ENCODE measurements around the gene MAPK7. TPM values are rescaled to one million over a fixed set of nuclear protein-coding genes. Genes with fewer than 3 reads are reported as not detected.

Gene MAPK7
- total RNA-seq, 1 donor from 2014 or later, result 44.3 TPM

DNA sequence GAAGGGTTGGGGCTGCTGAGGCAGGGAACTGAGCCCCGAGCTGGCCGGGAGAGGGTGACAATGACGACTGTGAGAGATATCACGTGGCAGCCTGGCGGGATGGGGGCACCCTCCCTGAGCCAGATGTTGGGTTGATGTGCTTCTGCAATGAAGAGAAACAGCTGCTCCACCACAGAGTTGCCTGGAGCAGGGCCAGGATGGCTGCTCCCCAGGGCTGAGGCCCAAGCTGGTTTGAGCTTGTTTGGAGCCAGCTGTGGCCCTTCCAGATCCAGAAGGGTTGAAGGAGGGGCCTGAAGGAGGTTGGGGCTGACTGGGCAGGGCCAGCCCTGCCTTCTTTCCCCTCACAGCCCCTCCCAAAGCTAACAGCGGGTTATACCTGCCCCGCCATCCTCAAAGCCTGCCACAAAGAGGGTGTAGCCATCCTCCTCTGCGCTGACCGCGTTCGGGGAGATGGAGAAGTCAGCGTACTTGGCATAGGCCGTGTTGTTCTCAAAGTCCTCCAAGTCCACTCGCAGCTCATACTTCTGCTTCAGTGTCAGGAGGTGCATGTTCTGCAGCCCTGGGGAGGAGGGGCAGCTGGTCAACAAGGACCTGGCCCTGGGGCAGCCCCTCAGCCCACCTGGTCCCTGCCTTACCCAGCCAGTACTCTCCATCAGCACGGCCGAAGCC lies 6.6 kb downstream of the MAPK7 start:
- TF ChIP-seq, protein P1, sequence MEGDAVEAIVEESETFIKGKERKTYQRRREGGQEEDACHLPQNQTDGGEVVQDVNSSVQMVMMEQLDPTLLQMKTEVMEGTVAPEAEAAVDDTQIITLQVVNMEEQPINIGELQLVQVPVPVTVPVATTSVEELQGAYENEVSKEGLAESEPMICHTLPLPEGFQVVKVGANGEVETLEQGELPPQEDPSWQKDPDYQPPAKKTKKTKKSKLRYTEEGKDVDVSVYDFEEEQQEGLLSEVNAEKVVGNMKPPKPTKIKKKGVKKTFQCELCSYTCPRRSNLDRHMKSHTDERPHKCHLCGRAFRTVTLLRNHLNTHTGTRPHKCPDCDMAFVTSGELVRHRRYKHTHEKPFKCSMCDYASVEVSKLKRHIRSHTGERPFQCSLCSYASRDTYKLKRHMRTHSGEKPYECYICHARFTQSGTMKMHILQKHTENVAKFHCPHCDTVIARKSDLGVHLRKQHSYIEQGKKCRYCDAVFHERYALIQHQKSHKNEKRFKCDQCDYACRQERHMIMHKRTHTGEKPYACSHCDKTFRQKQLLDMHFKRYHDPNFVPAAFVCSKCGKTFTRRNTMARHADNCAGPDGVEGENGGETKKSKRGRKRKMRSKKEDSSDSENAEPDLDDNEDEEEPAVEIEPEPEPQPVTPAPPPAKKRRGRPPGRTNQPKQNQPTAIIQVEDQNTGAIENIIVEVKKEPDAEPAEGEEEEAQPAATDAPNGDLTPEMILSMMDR (conservative IDR thresholded peaks at IDR 0.05), result no peak
- Mint-ChIP-seq H3K27ac (peak overlapping the region; percentile 68), H3K4me1 (ENCODE audit: unreplicated experiment) (peaks cover 46% of the 10 kb centered on the region), H3K36me3 (peaks cover 19% of the 10 kb centered on the region), H3K4me3 (peak overlapping the region; percentile 67), H3K9me3 (no peaks in the 10 kb centered on the region), H3K27me3 (no peaks in the 10 kb centered on the region)
- DNase-seq (ENCODE audit: extremely low spot score, unreplicated experiment), result no peak

DNA sequence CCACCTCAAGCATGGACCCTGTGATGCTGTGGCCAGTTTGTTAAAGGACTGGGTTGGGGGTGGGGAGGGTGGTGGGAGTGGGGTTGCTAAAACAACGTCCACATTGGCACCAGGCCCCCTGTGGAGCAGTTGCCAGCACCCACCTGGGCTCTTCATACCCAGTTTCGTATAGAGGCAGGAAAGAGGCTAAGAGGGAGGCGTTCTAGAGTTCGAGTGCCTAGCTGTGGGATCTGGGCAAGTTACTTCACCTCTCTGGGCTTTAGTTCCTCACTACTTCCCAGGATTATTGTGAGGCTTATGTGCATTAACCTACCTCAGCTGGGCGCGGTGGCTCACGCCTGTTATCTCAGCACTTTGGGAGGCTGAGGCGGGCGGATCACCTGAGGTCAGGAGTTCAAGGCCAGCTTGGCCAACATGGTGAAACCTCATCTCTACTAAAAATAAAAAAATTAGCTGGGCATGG lies 7.3 kb downstream of the MAPK7 start:
- H3K4me1 Mint-ChIP-seq (ENCODE audit: unreplicated experiment), result peaks cover 42% of the 10 kb centered on the region
- H3K36me3 Mint-ChIP-seq, result peaks cover 17% of the 10 kb centered on the region
- peak overlapping the region; percentile 68 for H3K27ac Mint-ChIP-seq

DNA sequence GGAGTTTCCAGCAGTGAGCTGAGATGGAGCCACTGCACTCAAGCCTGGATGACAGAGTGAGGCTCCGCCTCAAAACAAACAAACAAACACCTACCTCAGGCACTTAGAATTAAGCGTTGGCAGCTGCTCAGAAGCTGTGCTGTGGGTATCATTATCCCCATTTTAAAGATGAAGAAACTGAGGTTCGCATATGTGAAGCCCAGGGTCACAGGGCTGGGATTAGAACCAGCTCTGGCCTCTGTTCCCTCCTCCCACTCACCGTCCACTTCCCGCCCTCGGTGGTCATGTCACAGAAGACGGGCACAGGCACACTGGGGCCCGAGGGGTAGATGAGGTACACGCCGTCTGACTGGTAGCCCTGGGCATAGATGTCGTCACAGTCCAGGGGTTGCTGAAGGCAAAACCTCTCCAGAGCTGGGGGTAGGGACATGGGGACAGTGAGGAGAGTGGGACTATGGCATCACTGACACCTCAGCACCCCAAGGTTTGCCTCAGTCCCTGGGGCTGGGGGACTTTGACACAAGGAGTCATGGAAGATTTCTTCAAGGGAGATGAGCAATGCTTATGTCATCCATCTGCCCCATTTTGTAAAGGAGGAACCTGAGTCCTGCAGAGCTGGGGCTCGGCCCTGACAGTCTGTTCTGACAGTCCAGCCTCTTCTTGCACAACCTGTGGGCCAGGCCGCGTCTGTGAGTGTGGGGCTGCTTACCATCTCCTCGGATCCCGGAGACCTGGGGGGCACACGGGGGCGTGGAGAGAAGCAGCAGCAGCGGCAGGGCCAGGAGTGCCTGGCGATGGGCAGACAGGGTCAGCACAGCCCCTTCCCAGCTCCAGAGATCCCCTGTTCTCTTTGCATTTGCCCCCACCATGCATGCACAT lies 8.0 kb downstream of the MAPK7 start:
- DNase-seq (ENCODE audit: extremely low spot score, unreplicated experiment), result no peak
- Mint-ChIP-seq H3K27me3 (no peaks in the 10 kb centered on the region), H3K4me1 (ENCODE audit: unreplicated experiment) (peaks cover 43% of the 10 kb centered on the region), H3K36me3 (peaks cover 11% of the 10 kb centered on the region), H3K9me3 (no peaks in the 10 kb centered on the region), H3K4me3 (peak overlapping the region; percentile 77), H3K27ac (peak overlapping the region; percentile 31)
- TF ChIP-seq, protein P1 (conservative IDR thresholded peaks at IDR 0.05), result no peak

More for the DNA sequence above, 7.3 kb downstream of the MAPK7 start:
- DNase-seq (ENCODE audit: extremely low spot score, unreplicated experiment), result no peak
- Mint-ChIP-seq H3K27me3 (no peaks in the 10 kb centered on the region), H3K4me3 (no peak overlapping the region), H3K9me3 (no peaks in the 10 kb centered on the region)
- TF ChIP-seq, protein P1 (conservative IDR thresholded peaks at IDR 0.05), result no peak

DNA sequence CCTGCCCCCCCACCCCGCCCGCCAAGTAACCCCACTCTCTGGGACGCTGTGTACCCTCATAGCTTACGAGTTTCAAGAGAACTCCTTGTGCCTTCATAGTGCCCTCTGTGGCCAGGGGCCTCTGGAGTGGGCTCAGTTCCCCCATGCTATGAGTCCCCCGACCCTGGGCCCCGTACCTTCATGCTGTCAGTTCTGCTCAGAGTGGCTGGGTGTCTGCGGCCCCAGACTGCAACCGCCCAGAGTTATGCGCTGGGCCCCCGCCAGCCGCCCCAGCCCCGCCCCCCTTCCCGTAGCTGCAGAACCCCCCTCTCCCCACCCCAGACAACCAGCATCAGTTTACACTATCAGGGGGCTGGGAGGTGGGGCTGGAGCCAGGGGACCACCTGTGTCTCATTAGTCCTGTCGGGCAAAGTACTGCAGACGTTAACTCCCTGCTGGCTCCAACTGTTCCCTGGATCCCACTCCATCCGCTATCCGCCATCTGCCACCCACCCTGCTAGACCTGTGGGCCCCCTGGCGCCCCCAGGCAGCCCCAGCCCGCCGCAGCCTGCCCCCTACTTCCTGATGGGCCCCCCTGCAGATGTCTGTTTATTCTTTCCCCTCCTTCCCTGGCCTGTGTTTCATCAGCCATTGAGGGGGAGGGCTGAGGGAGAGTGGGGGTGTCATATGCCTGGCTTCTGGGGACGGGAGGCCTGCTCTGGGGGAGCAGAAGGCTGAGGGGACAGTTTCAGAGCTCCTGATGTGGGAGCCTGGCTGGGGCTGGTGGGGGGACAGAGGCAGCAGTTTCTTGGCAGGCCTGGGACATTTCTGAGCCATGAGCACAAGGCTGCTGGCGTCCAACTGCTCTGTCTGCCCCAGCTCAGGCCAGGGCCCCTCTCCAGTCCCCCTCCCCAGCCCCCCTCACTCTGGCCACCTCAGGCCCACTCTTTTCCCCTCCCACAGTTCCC lies 8.9 kb downstream of the MAPK7 start, which contains the start of gene MFAP4:
Gene MFAP4, minus strand, starts transcription at position 217 of the 947 bp plus-strand sequence. Its CDS starts 35 bp downstream, at position 182.
- peak within 1 kb of the TSS; percentile 84 for H3K27ac Mint-ChIP-seq
- DNase-seq (ENCODE audit: extremely low spot score, unreplicated experiment), result peak; percentile 83
- TF ChIP-seq, protein P1 (conservative IDR thresholded peaks at IDR 0.05), result no peak
- peak within 1 kb of the TSS; percentile 77 for H3K4me3 Mint-ChIP-seq
- no peaks in the 10 kb centered on the region for H3K9me3 Mint-ChIP-seq
- H3K27me3 Mint-ChIP-seq, result no peaks in the 10 kb centered on the region
- peaks cover 43% of the 10 kb centered on the region for H3K4me1 Mint-ChIP-seq (ENCODE audit: unreplicated experiment)
- H3K36me3 Mint-ChIP-seq, result peaks cover 11% of the 10 kb centered on the region

Data from type B pancreatic cell (in vitro differentiated cells).